ENCODE data around the gene TMOD3. TPM values are rescaled to one million over a fixed set of nuclear protein-coding genes. Genes with fewer than 3 reads are reported as not detected.

The TMOD3 gene
- total RNA-seq, 1 donor from 2014 or later, result 34.5 TPM

DNA sequence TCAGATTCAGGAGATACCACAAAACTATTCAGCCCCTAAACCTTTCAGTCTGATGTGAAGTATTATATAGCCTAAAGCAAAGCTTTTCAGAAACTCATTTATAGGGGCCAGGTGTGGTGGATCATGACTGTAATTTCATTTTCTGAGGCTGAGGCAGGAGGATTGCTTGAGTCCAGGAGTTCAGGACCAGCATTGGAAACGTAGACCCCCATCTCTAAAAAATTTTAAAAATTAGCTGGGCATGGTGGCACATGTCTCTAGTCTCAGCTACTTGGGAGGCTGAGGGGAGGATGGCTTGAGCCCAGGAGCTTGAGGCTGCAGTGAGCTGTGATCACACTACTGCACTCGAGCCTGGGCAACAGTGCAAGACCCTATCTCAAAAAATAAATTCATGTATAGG lies 60.0 kb downstream of the TMOD3 start:
- H3K4me3 ChIP-seq (ENCODE audit: low read depth, low read length), result no peak overlapping the region
- peaks cover 1% of the 10 kb centered on the region for H3K36me3 ChIP-seq (ENCODE audit: control insufficient read depth, insufficient read depth, low read length)
- TF ChIP-seq, protein P1, sequence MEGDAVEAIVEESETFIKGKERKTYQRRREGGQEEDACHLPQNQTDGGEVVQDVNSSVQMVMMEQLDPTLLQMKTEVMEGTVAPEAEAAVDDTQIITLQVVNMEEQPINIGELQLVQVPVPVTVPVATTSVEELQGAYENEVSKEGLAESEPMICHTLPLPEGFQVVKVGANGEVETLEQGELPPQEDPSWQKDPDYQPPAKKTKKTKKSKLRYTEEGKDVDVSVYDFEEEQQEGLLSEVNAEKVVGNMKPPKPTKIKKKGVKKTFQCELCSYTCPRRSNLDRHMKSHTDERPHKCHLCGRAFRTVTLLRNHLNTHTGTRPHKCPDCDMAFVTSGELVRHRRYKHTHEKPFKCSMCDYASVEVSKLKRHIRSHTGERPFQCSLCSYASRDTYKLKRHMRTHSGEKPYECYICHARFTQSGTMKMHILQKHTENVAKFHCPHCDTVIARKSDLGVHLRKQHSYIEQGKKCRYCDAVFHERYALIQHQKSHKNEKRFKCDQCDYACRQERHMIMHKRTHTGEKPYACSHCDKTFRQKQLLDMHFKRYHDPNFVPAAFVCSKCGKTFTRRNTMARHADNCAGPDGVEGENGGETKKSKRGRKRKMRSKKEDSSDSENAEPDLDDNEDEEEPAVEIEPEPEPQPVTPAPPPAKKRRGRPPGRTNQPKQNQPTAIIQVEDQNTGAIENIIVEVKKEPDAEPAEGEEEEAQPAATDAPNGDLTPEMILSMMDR (IDR thresholded peaks at IDR 0.05; ENCODE audit: insufficient read depth, low read length, poor library complexity, severe bottlenecking), result no peak

GRCh38 chr15:51904421-51904820 lies 75.0 kb downstream of the TMOD3 start:
- Histone ChIP-seq H3K36me3 (ENCODE audit: control insufficient read depth, insufficient read depth, low read length) (no peaks in the 10 kb centered on the region), H3K27me3 (ENCODE audit: control insufficient read depth, insufficient read depth, low read length) (no peaks in the 10 kb centered on the region), H3K4me3 (ENCODE audit: low read depth, low read length) (no peak overlapping the region)
- TF ChIP-seq, protein P1 (IDR thresholded peaks at IDR 0.05; ENCODE audit: insufficient read depth, low read length, poor library complexity, severe bottlenecking), result no peak
- no peak for DNase-seq (ENCODE audit: low read depth)

More for the DNA sequence above, 60.0 kb downstream of the TMOD3 start:
- H3K27me3 ChIP-seq (ENCODE audit: control insufficient read depth, insufficient read depth, low read length), result no peaks in the 10 kb centered on the region
- DNase-seq (ENCODE audit: low read depth), result no peak

DNA sequence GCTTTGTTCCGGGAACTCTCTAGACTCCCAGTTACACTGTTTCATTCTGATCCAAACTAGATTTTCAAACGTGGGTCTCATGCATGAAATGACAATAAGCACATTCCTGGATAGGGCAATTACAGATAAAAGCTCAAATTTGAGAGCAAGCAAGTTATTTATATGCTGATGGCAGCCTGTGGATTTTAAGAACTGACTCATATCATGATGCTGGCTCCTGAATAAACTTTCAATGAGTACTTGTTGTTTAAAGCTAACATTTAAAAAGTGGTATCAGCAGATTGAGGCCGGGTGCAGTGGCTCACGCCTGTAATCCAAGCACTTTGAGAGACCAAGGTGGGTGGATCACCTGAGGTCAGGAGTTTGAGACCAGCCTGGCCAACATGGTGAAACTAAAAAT lies 75.5 kb downstream of the TMOD3 start:
- DNase-seq (ENCODE audit: low read depth), result no peak
- no peaks in the 10 kb centered on the region for H3K27me3 ChIP-seq (ENCODE audit: control insufficient read depth, insufficient read depth, low read length)
- TF ChIP-seq, protein P1 (IDR thresholded peaks at IDR 0.05; ENCODE audit: insufficient read depth, low read length, poor library complexity, severe bottlenecking), result no peak
- no peak overlapping the region for H3K4me3 ChIP-seq (ENCODE audit: low read depth, low read length)
- H3K36me3 ChIP-seq (ENCODE audit: control insufficient read depth, insufficient read depth, low read length), result no peaks in the 10 kb centered on the region

GRCh38 chr15:51907136-51907862 lies 77.8 kb downstream of the TMOD3 start:
- TF ChIP-seq, protein P1 (IDR thresholded peaks at IDR 0.05; ENCODE audit: insufficient read depth, low read length, poor library complexity, severe bottlenecking), result peak; percentile 31
- no peaks in the 10 kb centered on the region for H3K27me3 ChIP-seq (ENCODE audit: control insufficient read depth, insufficient read depth, low read length)
- no peaks in the 10 kb centered on the region for H3K36me3 ChIP-seq (ENCODE audit: control insufficient read depth, insufficient read depth, low read length)
- H3K4me3 ChIP-seq (ENCODE audit: low read depth, low read length), result no peak overlapping the region
- peak; percentile 44 for DNase-seq (ENCODE audit: low read depth)

DNA sequence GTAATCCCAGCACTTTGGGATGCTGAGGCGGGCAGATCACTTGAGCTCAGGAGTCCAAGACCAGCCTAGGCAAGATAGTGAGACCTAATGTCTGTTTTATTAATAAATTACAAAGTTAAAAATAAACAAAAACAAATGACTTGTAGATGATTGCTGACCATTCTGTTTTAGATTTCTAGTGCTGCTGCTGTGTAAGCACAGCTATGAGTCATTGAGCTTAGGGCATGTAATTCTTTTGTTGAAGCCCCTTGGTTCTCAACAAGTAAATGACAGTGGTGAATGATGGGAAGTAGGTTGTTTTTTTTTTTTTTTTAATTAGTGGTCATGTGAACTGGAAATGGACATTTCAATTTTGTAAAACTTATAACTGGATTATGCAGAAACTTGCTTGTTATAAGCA lies 78.9 kb downstream of the TMOD3 start:
- DNase-seq (ENCODE audit: low read depth), result peak; percentile 28
- Histone ChIP-seq H3K4me3 (ENCODE audit: low read depth, low read length) (no peak overlapping the region), H3K36me3 (ENCODE audit: control insufficient read depth, insufficient read depth, low read length) (no peaks in the 10 kb centered on the region), H3K27me3 (ENCODE audit: control insufficient read depth, insufficient read depth, low read length) (no peaks in the 10 kb centered on the region)
- TF ChIP-seq, protein P1 (IDR thresholded peaks at IDR 0.05; ENCODE audit: insufficient read depth, low read length, poor library complexity, severe bottlenecking), result no peak

DNA sequence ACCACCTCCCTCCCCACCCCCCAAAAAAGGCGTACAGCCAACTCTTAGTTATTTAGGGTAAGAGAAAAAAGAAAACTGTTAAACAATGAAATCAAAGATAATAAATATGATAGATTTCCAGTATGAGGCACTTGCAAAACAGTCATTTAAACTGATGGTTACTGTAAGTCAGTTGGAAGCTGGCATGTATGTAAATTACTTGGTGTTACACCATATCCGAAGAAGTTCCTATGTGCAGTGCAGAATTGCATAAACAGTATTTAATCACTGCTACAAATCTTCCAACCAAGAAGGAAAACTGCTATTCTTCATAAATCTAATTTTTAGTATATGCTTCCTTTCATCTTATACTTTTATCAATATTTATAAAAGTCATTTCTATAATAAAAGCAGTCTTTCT lies 80.1 kb downstream of the TMOD3 start:
- H3K4me3 ChIP-seq (ENCODE audit: low read depth, low read length), result no peak overlapping the region
- no peaks in the 10 kb centered on the region for H3K36me3 ChIP-seq (ENCODE audit: control insufficient read depth, insufficient read depth, low read length)
- no peak for DNase-seq (ENCODE audit: low read depth)
- no peaks in the 10 kb centered on the region for H3K27me3 ChIP-seq (ENCODE audit: control insufficient read depth, insufficient read depth, low read length)
- TF ChIP-seq, protein P1 (IDR thresholded peaks at IDR 0.05; ENCODE audit: insufficient read depth, low read length, poor library complexity, severe bottlenecking), result no peak
